Transverse colon (tissue), 4 donors: ENCODE results near the gene EML3. TPM values are rescaled to one million over a fixed set of nuclear protein-coding genes. Genes with fewer than 3 reads are reported as not detected.

ENCODE experiments used
- DNase-seq: peaks from one replicate; pipeline ENCODE4 v3.0.0-alpha.2; 2019
- H3K27ac ChIP-seq, 4 donors: fragments of 200-600 bp; sonication (generic); 2 replicates each; pipeline ENCODE4 v1.5.1; 2016 to 2018; ENCODE audit warnings: inconsistent platforms in 4 of 4
- H3K27me3 ChIP-seq: fragments of 200-600 bp; sonication (generic); 2 replicates; pipeline ENCODE4 v1.5.1; 2017; ENCODE audit warnings: inconsistent platforms
- H3K36me3 ChIP-seq, 4 donors: fragments of 200-600 bp; sonication (generic); 2 replicates each; pipeline ENCODE4 v1.5.1; 2017 to 2019; ENCODE audit warnings: inconsistent platforms in 4 of 4
- H3K4me1 ChIP-seq, 4 donors: fragments of 200-600 bp; sonication (generic); 2 replicates each; pipeline ENCODE4 v1.5.1; 2017 to 2020; ENCODE audit warnings: inconsistent platforms in 4 of 4
- H3K4me3 ChIP-seq, 4 donors: fragments of 200-600 bp; sonication (generic); 1 replicate in 1 of 4; 2 replicates in 3 of 4; pipeline versions ENCODE4 v1.5.1 to v1.6.1; 2017 to 2019; ENCODE audit warnings: inconsistent platforms in 4 of 4
- H3K9me3 ChIP-seq, 2 donors: fragments of 200-600 bp; sonication (generic); 2 replicates each; pipeline ENCODE4 v1.5.1; 2017 to 2019; ENCODE audit warnings: inconsistent platforms in 2 of 2
- CTCF ChIP-seq, 5 experiments: fragments of 200-600 bp in 3 of 5; fragments of 450-650 bp in 2 of 5; sonication (generic) in 3 of 5; IDR thresholded peaks; 1 replicate in 2 of 5; 2 replicates in 3 of 5; pipeline ENCODE4 v1.5.1; 2016 to 2017; ENCODE audit warnings: antibody characterized with exemption in 5 of 5, inconsistent platforms in 3 of 5, mild to moderate bottlenecking in 2 of 5, moderate library complexity in 1 of 5
- EP300 ChIP-seq: sonication (generic); formaldehyde crosslinking; IDR thresholded peaks from one replicate; pipeline ENCODE4 v1.6.1; 2017; ENCODE audit warnings: antibody characterized with exemption, low read depth
- POLR2A ChIP-seq: fragments of 450-650 bp; IDR thresholded peaks from one replicate; pipeline ENCODE4 v1.6.1; 2016; ENCODE audit warnings: antibody characterized with exemption, mild to moderate bottlenecking, moderate library complexity
- POLR2AphosphoS5 ChIP-seq, 3 donors: sonication (generic); formaldehyde crosslinking; IDR thresholded peaks; one replicate each; pipeline ENCODE4 v1.6.1; 2016; ENCODE audit warnings: antibody characterized with exemption in 3 of 3
- WGBS, 2 donors: methylation state at CpG; one replicate each; pipeline ENCODE4 v1.1.5; 2018; ENCODE audit warnings: low coverage in 1 of 2; 5-methylcytosine and 5-hydroxymethylcytosine counted together
- in situ Hi-C, 4 donors: fragments of 200-750 bp; cut with MboI; loops; one replicate each; pipeline versions ENCODE4 v1.15.0 to v1.15.1; 2017; ENCODE audit warnings: low sequenced_read_pairs in 3 of 4, low pct_ligation_motif_present in 1 of 4, low pct_unique_long_range_greater_than_20kb in 1 of 4
- intact Hi-C: fragments of 100-400 bp; cut with DNase I; formaldehyde crosslinking; loops from one replicate; pipeline ENCODE4 v1.15.1; 2023; ENCODE audit warnings: low total_unique reads
- total RNA-seq, 4 donors: library from RNA; depleted of rRNA; stranded (reverse); fragments of >200 nt; gene quantifications; one replicate each; pipeline ENCODE4 v1.1.0, GENCODE V29; 2016

EML3 gene
- total RNA-seq, 4 donors from 2014 or later = 35.0 to 61.1 (median 44.9) TPM

DNA sequence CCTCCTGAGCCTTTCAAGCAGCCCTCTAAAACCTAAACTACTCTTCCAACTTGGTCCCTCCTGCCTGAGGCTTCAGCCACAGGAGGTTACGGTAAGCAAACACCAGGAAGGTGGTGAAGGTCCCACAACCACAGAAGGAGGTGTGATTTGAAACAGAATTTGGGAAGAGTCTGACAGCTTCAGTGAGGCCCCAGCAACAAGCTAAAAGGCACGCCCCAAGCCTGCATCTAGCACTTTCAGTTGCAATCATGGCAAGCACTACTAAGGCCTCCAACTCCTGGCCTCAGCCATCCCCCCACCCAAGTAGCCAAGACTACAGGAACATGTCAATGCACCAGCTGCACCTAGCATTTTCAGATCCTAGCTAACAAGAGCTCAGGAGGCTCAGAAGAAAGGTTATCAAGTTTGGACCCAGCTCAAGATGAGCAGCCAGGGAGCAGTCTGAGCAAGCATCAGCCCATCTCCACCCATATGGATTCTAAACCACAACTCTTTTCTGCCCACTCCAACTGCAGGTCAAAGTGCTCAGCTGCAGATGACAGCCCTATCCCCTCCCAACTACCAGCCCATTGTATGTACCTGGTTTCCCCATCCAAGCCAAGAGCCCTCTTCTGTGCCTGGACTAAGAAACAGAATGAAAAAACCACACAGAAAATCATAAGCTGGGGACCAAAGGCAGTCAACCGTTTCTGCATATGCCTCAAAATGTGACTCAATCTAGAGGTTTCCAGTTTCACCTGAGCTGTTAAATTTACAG, 55.5 kb downstream of the EML3 start:
- intact Hi-C loops (no loop called here), in situ Hi-C loops (loop anchor here in 2 of 4 donors (10.0 kb wide), 1 partner anchor 132 kb away; no protein-coding TSS in a partner anchor)
- peak overlapping the region; percentile 96 to 100 (median 97) for H3K27ac ChIP-seq
- 0 to 33% methylated on average over 1 to 3 of the region's 3 CpGs for WGBS, 2 donors
- H3K27me3 ChIP-seq = no peaks in the 10 kb centered on the region
- no peaks in the 10 kb centered on the region for H3K9me3 ChIP-seq
- peaks cover 0 to 16% (median 3%) of the 10 kb centered on the region in 4 donors for H3K36me3 ChIP-seq
- DNase-seq = peak; percentile 58
- H3K4me3 ChIP-seq = peak overlapping the region in 2 of 4 donors; percentile 0 to 6
- TF ChIP-seq EP300 (no peak), POLR2A (peak; percentile 6)
- peaks cover 65 to 79% (median 72%) of the 10 kb centered on the region in 4 donors for H3K4me1 ChIP-seq

DNA sequence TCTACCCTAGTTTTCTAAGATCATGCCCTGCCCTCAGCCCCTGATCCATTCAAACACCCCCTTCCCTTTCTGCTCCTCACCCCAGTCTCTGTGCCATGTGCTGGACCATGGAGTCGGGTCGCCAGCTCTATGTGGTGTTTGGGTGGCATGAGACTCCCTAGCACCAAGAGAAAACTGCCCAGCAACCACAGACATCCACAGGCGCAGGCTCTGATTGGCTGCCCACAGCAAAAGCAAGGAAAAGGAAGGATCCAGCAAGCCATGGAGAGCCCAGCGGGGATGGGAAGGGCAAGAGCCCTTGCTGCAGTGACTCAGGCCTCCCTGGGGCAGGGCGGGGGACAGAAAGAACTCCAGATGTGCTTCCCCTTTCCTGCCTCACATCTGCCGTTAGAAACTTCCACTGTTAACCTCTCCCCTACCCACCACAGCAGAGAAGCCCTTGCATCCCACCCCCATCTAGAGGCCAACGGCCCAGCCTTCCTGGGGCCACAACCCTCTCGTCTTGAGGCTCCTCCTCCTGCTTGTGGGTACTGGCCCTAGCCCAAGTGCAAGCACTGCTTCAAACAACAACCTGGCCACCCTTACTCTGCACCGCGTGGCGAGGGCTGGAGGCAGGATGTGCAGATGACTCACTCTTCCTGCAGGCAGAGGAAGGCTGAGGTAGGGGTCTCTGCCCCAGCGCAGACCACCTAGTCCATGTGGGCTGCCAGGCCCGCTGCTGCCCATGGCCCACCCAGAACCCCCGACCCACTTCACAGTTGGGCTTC, 56.3 kb downstream of the EML3 start:
- 3% methylated on average over 14 of the region's 14 CpGs; no CpG with 5 or more reads in 1 of the 2 donors for WGBS, 2 donors
- Histone ChIP-seq H3K27ac (peak overlapping the region; percentile 96 to 100 (median 97)), H3K36me3 (peaks cover 0 to 11% (median 3%) of the 10 kb centered on the region in 4 donors), H3K4me3 (peak overlapping the region in 2 of 4 donors; percentile 0 to 6), H3K27me3 (no peaks in the 10 kb centered on the region), H3K9me3 (no peaks in the 10 kb centered on the region), H3K4me1 (peaks cover 73 to 86% (median 79%) of the 10 kb centered on the region in 4 donors)
- in situ Hi-C loops = loop anchor here in 2 of 4 donors (10.0 kb wide), 1 partner anchor 131 kb away; no protein-coding TSS in a partner anchor
- TF ChIP-seq CTCF (IDR thresholded peaks at IDR 0.05) (no peak), POLR2A (peak; percentile 31), EP300 (no peak), POLR2AphosphoS5 (IDR thresholded peaks at IDR 0.05) (peak; percentile 61 to 77 (median 75))
- intact Hi-C loops = no loop called here
- peak; percentile 90 for DNase-seq

- intact Hi-C loops (no loop called here), in situ Hi-C loops (loop anchor here in 2 of 4 donors (10.0 kb wide), 1 partner anchor 131 kb away; no protein-coding TSS in a partner anchor)
- Histone ChIP-seq H3K27me3 (no peaks in the 10 kb centered on the region), H3K36me3 (peaks cover 0 to 11% (median 3%) of the 10 kb centered on the region in 4 donors), H3K4me3 (peak overlapping the region in 1 of 4 donors; percentile 6), H3K27ac (peak overlapping the region; percentile 96 to 100 (median 97)), H3K9me3 (no peaks in the 10 kb centered on the region), H3K4me1 (peaks cover 70 to 86% (median 80%) of the 10 kb centered on the region in 4 donors)
- TF ChIP-seq POLR2AphosphoS5 (IDR thresholded peaks at IDR 0.05) (peak in 2 of 3 donors; percentile 9 to 38), CTCF (IDR thresholded peaks at IDR 0.05) (no peak)
- DNase-seq = peak; percentile 74
- WGBS, 2 donors = 0 to 10% methylated on average over 2 to 4 of the region's 4 CpGs
Measured at GRCh38 chr11:62555464-62556107, 57.0 kb downstream of the EML3 start.

- Histone ChIP-seq H3K36me3 (peaks cover 0 to 10% (median 3%) of the 10 kb centered on the region in 4 donors), H3K4me1 (peaks cover 67 to 86% (median 83%) of the 10 kb centered on the region in 4 donors), H3K9me3 (no peaks in the 10 kb centered on the region), H3K27me3 (no peaks in the 10 kb centered on the region), H3K27ac (peak overlapping the region; percentile 96 to 100 (median 97)), H3K4me3 (no peak overlapping the region)
- intact Hi-C loops (no loop called here), in situ Hi-C loops (loop anchor here in 2 of 4 donors (10.0 kb wide), 1 partner anchor 130 kb away; no protein-coding TSS in a partner anchor)
- TF ChIP-seq EP300 (no peak), POLR2A (no peak), CTCF (IDR thresholded peaks at IDR 0.05) (no peak), POLR2AphosphoS5 (IDR thresholded peaks at IDR 0.05) (no peak)
- peak; percentile 65 for DNase-seq
- WGBS, 2 donors = 40 to 45% methylated on average over 1 to 7 of the region's 7 CpGs
Measured at GRCh38 chr11:62554387-62555167, 58.0 kb downstream of the EML3 start.
